Measurements from ENCODE around the gene SLC4A2.

- TF ChIP-seq POLR2A (IDR thresholded peaks at IDR 0.05) (no peak), CTCF (IDR thresholded peaks at IDR 0.05) (no peak)
Observed at GRCh38 chr7:151012031-151012692, 47.2 kb upstream of the SLC4A2 start.
